ENCODE measurements around the gene BNC2.
A peak's percentile ranks its signal among the peaks of the same experiment; 100 is the strongest.

The BNC2 gene

DNA sequence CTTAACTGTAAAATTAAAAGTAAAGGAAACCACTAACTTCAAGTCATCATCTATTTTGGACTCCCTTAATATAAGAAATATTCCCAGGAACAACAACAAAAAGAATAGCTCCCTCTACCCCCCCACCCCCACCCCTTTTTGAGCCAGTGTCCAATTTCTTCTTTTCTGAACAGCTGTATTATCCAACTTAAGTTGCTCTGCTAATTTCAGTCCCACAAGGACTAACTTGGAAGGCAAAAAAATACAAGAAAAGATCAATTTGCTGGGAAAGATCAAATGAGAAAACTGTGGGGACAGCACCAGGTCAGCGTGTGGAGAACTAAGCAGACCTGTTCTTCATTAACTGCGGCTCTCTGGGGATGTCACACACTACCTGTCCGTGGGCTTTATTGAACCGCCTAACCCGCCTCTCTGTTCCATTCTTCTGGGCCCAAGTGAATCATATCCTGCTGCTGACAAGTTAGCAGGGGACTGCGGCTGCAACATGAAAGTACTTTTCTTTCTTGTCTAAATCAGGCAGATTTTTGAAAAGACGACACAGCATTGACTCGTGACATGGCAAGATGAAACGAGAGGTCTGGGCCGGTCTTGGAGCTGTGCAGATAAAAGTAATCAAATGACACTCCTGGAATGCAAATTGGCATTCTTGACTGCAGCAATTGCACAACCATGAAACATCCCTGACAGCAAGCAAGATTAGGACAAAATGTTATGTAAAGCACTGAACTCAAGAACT is 2.7 kb downstream of the BNC2 start:
- peak; percentile 50 for DNase-seq (ENCODE audit: low read depth, low spot score)

DNA sequence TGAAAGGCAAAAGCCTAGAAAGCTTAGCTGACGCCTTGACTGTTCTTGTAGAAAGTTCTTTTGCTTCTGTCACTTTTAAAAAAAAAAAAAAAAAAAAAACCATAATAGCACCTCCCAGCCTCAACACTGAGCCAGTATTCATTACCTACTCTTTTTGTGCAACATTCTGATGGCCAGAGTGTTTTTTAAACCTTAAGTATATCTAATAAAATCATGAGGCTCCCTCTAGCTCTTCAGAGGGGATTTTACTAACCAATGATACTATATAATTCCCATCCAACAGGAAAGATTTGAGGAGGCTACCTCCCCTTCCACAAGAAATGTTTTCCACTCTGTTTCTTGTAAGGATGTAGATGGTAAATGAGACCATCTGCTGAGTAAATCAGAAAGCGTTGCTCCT is 3.9 kb downstream of the BNC2 start:
- TF ChIP-seq, protein P1, sequence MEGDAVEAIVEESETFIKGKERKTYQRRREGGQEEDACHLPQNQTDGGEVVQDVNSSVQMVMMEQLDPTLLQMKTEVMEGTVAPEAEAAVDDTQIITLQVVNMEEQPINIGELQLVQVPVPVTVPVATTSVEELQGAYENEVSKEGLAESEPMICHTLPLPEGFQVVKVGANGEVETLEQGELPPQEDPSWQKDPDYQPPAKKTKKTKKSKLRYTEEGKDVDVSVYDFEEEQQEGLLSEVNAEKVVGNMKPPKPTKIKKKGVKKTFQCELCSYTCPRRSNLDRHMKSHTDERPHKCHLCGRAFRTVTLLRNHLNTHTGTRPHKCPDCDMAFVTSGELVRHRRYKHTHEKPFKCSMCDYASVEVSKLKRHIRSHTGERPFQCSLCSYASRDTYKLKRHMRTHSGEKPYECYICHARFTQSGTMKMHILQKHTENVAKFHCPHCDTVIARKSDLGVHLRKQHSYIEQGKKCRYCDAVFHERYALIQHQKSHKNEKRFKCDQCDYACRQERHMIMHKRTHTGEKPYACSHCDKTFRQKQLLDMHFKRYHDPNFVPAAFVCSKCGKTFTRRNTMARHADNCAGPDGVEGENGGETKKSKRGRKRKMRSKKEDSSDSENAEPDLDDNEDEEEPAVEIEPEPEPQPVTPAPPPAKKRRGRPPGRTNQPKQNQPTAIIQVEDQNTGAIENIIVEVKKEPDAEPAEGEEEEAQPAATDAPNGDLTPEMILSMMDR (IDR thresholded peaks at IDR 0.05; ENCODE audit: insufficient read depth, low read length, missing control alignments): no peak
- POLR2A ChIA-PET: no interaction called here
- no peak for DNase-seq (ENCODE audit: low read depth, low spot score)
- H3K4me3 ChIP-seq (ENCODE audit: low read depth, low read length): no peak overlapping the region
- CTCF ChIA-PET: interaction anchor here (0.7 to 0.8 kb wide), 2 partner anchors 11 to 95 kb away, joined by 3 to 5 read pairs; no protein-coding TSS in a partner anchor

More for the DNA sequence above, 2.7 kb downstream of the BNC2 start:
- TF ChIP-seq, protein P1 (IDR thresholded peaks at IDR 0.05; ENCODE audit: insufficient read depth, low read length, missing control alignments): no peak
- peak overlapping the region; percentile 85 for H3K4me3 ChIP-seq (ENCODE audit: low read depth, low read length)
- CTCF ChIA-PET: interaction anchor here (1.0 to 1.1 kb wide), 2 partner anchors 139 to 249 kb away, joined by 3 read pairs; no protein-coding TSS in a partner anchor
- POLR2A ChIA-PET: no interaction called here

DNA sequence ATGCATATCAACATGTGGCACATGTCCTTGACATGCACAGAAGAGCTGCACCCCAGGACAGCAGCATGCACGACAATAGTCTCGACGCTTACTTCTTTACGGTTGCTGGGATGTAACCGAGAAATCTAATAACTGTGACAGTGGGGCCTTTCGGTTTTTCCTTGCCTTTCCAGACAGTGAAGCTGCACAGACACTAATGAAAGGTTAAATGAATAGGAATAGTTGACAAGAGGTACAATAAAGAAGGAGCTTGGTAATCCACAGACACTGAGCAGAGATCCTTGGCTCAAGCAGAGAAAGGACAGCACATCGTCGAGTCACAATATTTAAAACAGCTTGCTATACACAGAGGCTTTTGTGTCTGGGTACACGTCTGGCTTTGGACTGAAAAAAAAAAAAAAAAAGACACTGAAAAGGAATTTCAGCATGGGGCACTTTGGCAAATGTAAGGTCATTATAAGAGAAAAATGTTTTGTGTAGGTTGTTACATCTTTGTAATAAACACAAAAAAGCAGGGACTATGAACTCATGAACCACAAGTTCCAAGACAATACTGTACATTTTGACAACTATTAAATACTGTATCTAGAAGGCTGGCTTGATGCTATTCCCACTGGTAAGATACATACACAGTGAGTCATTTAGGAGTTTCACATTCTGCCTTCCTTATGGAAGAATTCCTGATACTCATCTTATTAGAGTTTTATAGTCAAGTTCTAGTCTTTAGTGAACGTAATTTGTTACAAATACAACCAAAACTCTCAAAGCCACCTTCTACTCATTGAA is 5.6 kb downstream of the BNC2 start:
- no peak overlapping the region for H3K4me3 ChIP-seq (ENCODE audit: low read depth, low read length)
- TF ChIP-seq, protein P1 (IDR thresholded peaks at IDR 0.05; ENCODE audit: insufficient read depth, low read length, missing control alignments): no peak
- DNase-seq (ENCODE audit: low read depth, low spot score): no peak
- CTCF ChIA-PET: interaction anchor here (0.6 to 1.2 kb wide), 5 partner anchors 9 to 60 kb away, joined by 3 to 5 read pairs (median 3); no protein-coding TSS in a partner anchor
- POLR2A ChIA-PET: no interaction called here

DNA sequence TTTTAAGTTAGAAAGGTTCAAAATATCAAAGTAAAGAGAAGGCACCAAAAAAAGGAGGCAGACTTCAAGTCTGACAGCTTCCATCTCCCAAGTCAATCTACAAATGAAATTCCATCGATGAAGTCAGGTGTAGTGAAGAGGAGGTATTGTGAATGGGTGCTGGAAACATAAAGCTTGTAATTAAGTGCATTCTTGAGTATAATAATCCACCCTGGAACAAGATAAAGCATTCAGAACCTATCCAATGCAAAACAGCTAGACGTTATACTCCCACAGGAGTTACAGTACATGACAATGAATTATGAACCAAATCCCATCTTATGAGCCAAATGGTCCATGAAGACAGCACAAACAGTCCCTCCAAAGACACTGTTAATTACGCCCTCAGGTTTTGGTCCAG is 22.3 kb downstream of the BNC2 start:
- TF ChIP-seq, protein P1 (IDR thresholded peaks at IDR 0.05; ENCODE audit: insufficient read depth, low read length, missing control alignments): no peak
- CTCF ChIA-PET: interaction anchor here (1.2 kb wide), 1 partner anchor 17 kb away, joined by 5 read pairs; no protein-coding TSS in a partner anchor
- no peak for DNase-seq (ENCODE audit: low read depth, low spot score)
- no peak overlapping the region for H3K4me3 ChIP-seq (ENCODE audit: low read depth, low read length)
- POLR2A ChIA-PET: no interaction called here

DNA sequence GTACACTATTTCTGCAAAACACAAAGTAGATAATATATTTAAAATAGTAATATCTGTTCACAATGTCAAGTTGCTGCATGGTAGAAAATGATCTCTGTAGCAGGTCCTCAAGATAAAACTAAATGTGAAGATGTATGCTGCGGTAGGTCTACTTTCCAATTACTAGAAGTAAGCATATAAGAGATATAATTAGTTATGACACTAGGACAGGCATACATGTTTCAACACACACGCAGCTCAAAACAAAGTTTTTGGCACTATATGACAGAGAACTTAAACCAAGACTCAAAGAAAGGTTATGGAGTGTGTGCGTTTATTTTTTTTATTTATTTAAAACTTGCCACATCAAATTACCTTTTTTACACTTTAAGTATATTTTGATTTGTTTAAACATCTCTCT is 23.5 kb downstream of the BNC2 start:
- TF ChIP-seq, protein P1 (IDR thresholded peaks at IDR 0.05; ENCODE audit: insufficient read depth, low read length, missing control alignments): no peak
- no peak overlapping the region for H3K4me3 ChIP-seq (ENCODE audit: low read depth, low read length)
- ChIA-PET POLR2A (no interaction called here), CTCF (interaction anchor here (1.2 to 2.0 kb wide), 2 partner anchors 13 to 18 kb away, joined by 5 read pairs; no protein-coding TSS in a partner anchor)
- DNase-seq (ENCODE audit: low read depth, low spot score): no peak

DNA sequence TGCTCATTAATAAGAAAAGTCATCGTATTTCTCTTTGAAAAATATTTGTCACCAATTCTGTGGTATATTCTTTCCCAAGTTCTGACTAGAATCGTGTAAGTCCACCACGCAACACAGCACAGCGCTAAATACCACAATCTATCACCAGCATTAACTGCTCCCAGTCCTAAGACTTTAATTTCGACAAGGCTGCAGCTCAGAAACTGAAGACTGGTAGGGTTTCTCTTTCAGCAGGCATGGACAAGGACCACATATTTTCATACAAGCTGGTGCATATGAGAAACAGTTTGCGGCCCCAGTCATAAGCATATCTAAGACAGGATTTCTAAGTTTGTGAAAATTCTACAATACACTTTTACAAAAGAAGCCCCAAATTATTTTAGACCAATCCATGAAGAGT is 24.1 kb downstream of the BNC2 start:
- TF ChIP-seq, protein P1 (IDR thresholded peaks at IDR 0.05; ENCODE audit: insufficient read depth, low read length, missing control alignments): no peak
- ChIA-PET CTCF (interaction anchor here (2.0 kb wide), 1 partner anchor 13 kb away, joined by 5 read pairs; no protein-coding TSS in a partner anchor), POLR2A (no interaction called here)
- H3K4me3 ChIP-seq (ENCODE audit: low read depth, low read length): no peak overlapping the region
- no peak for DNase-seq (ENCODE audit: low read depth, low spot score)

Data from AG04449 (cell line).